HCT116 (cell line): ENCODE data around the gene SAP130. TPM values are rescaled to one million over a fixed set of nuclear protein-coding genes. Genes with fewer than 3 reads are reported as not detected.

Experiments
- ATAC-seq: fragments of 200-7000 bp; cut with Tn5 transposase; 2 replicates; pipeline ENCODE4 v1.9.1; 2020; ENCODE audit warnings: mild to moderate bottlenecking, moderate library complexity
- BruUV-seq: library from RNA; stranded (reverse); fragments of 400-500 nt; replicated peaks from 2 replicates; lab custom pipeline; 2021; lab: Mats Ljungman, UMichigan
- CTCF ChIA-PET: fragments of 300-600 bp; sonication (Branson Sonifier 250); formaldehyde crosslinking; loops from one replicate; lab custom pipeline; 2021; ENCODE audit warnings: antibody characterized with exemption; lab: Charles Lee
- POLR2A ChIA-PET: fragments of 300-600, 350-600 bp; sonication (Branson Sonifier 250); formaldehyde crosslinking; loops from one replicate; lab custom pipeline; 2021; ENCODE audit warnings: antibody characterized with exemption; lab: Charles Lee
- RAD21 ChIA-PET, 2 experiments: fragments of 300-600 bp; sonication (Branson Sonifier 250); formaldehyde crosslinking; loops; one replicate each; lab custom pipeline; 2023; ENCODE audit warnings: low total read pairs in 2 of 2; ENCODE audit not compliant: uncharacterized antibody in 2 of 2, unreplicated experiment in 2 of 2, low non-redundant PET in 1 of 2; lab: Charles Lee
- DNase-seq: peaks from one replicate; pipeline ENCODE4 v3.0.0-alpha.2; 2010; ENCODE audit warnings: low read depth, low spot score
- H2AFZ ChIP-seq: fragments of 200-600 bp; shearing (Covaris generic), sonication (generic); 2 replicates; pipeline ENCODE4 v1.6.1; 2017; ENCODE audit warnings: low read depth, mixed run types, mixed read lengths, antibody characterized with exemption, low read length; ENCODE audit not compliant: poor library complexity, severe bottlenecking
- H3K27ac ChIP-seq: 2 replicates; pipeline ENCODE4 v1.5.1; 2012; ENCODE audit warnings: low read depth, low read length
- H3K27me3 ChIP-seq: fragments of 200-600 bp; sonication (generic); 2 replicates; pipeline ENCODE4 v1.6.1; 2016; ENCODE audit warnings: mixed run types, low read length, mixed read lengths; ENCODE audit not compliant: insufficient read depth
- H3K36me3 ChIP-seq, 2 experiments: fragments of 200-500 bp in 1 of 2; fragments of 200-600 bp in 1 of 2; sonication (Bioruptor generic) in 1 of 2; sonication (generic) in 1 of 2; 2 replicates each; pipeline versions ENCODE4 v1.5.1 to v1.6.1; 2014 to 2016; ENCODE audit warnings: low read length in 2 of 2, inconsistent platforms in 1 of 2, mixed read lengths in 1 of 2, mixed run types in 1 of 2; ENCODE audit not compliant: insufficient read depth in 2 of 2, control insufficient read depth in 1 of 2
- H3K4me1 ChIP-seq, 2 experiments: fragments of 200-600 bp in 1 of 2; sonication (generic) in 1 of 2; 2 replicates each; pipeline versions ENCODE4 v1.5.1 to v1.6.1; 2012 to 2017; ENCODE audit warnings: low read length in 2 of 2, inconsistent platforms in 1 of 2, mild to moderate bottlenecking in 1 of 2, mixed read lengths in 1 of 2, mixed run types in 1 of 2, moderate library complexity in 1 of 2; ENCODE audit not compliant: insufficient read depth in 2 of 2, control insufficient read depth in 1 of 2
- H3K4me2 ChIP-seq: fragments of 200-600 bp; sonication (generic); 2 replicates; pipeline ENCODE4 v1.6.1; 2017; ENCODE audit warnings: mixed run types, low read length, mixed read lengths
- H3K4me3 ChIP-seq, 2 experiments: fragments of 200-600 bp in 1 of 2; sonication (generic) in 1 of 2; replicated peaks in 1 of 2; 2 replicates each; pipeline ENCODE4 v1.5.1; 2011 to 2016; ENCODE audit warnings: low read length in 2 of 2, control low read depth in 1 of 2, low read depth in 1 of 2, mild to moderate bottlenecking in 1 of 2, mixed read lengths in 1 of 2, mixed run types in 1 of 2
- H3K79me2 ChIP-seq: fragments of 200-600 bp; sonication (generic); 2 replicates; pipeline ENCODE4 v1.6.1; 2017; ENCODE audit warnings: mild to moderate bottlenecking, mixed run types, low read length, moderate library complexity, mixed read lengths; ENCODE audit not compliant: insufficient read depth
- H3K9ac ChIP-seq: fragments of 200-600 bp; sonication (generic); 2 replicates; pipeline ENCODE4 v1.6.1; 2016; ENCODE audit warnings: low read length, mixed read lengths
- H3K9me2 ChIP-seq: fragments of 200-600 bp; sonication (generic), shearing (Covaris generic); 2 replicates; pipeline ENCODE4 v1.6.1; 2017; ENCODE audit warnings: mixed run types, mild to moderate bottlenecking, moderate library complexity; ENCODE audit not compliant: insufficient read depth
- H3K9me3 ChIP-seq, 2 experiments: fragments of 200-500 bp in 1 of 2; fragments of 200-600 bp in 1 of 2; sonication (Bioruptor generic) in 1 of 2; sonication (generic) in 1 of 2; 2 replicates each; pipeline ENCODE4 v1.6.1; 2014 to 2017; ENCODE audit warnings: low read length in 2 of 2, mixed read lengths in 2 of 2, inconsistent platforms in 1 of 2, low read depth in 1 of 2, mild to moderate bottlenecking in 1 of 2, mixed run types in 1 of 2, moderate library complexity in 1 of 2; ENCODE audit not compliant: control insufficient read depth in 1 of 2, insufficient read depth in 1 of 2
- H4K20me1 ChIP-seq: fragments of 200-600 bp; sonication (generic), shearing (Covaris generic); 2 replicates; pipeline ENCODE4 v1.6.1; 2017; ENCODE audit warnings: mixed run types, mild to moderate bottlenecking, moderate library complexity; ENCODE audit not compliant: insufficient read depth
- CEBPB ChIP-seq: IDR thresholded peaks from 2 replicates; pipeline ENCODE4 v1.6.1; 2012; ENCODE audit warnings: low read depth
- CTCF ChIP-seq, 3 experiments: fragments of 200-600 bp in 1 of 3; sonication (generic) in 1 of 3; IDR thresholded peaks in 2 of 3; conservative IDR thresholded peaks in 1 of 3; 2 replicates each; pipeline ENCODE4 v1.5.1; 2012 to 2017; ENCODE audit warnings: low read depth in 2 of 3, low read length in 2 of 3, antibody characterized with exemption in 1 of 3, borderline replicate concordance in 1 of 3, control low read depth in 1 of 3, mild to moderate bottlenecking in 1 of 3, mixed read lengths in 1 of 3, mixed run types in 1 of 3, moderate library complexity in 1 of 3; ENCODE audit not compliant: insufficient read depth in 1 of 3
- EGR1 ChIP-seq: IDR thresholded peaks from 2 replicates; pipeline ENCODE4 v1.6.1; 2012; ENCODE audit warnings: low read depth
- ELF1 ChIP-seq: IDR thresholded peaks from 2 replicates; pipeline ENCODE4 v1.6.1; 2012; ENCODE audit warnings: low read depth, borderline replicate concordance
- YY1 ChIP-seq: IDR thresholded peaks from 2 replicates; pipeline ENCODE4 v1.6.1; 2011; ENCODE audit warnings: low read length, low read depth, moderate library complexity, mild to moderate bottlenecking; ENCODE audit not compliant: insufficient replicate concordance; ENCODE audit errors: extremely low read depth
- intact Hi-C: fragments of 100-400 bp; cut with micrococcal nuclease; formaldehyde crosslinking; loops from 2 replicates; pipeline ENCODE4 v1.10.0; 2022
- total RNA-seq: library from RNA; stranded (reverse); gene quantifications from one replicate; pipeline ENCODE4 v1.2.1, GENCODE V29; 2021; ENCODE audit not compliant: unreplicated experiment

The SAP130 gene
- total RNA-seq, 1 experiment from 2014 or later, result 29.5 TPM

- no peak overlapping the region for H3K9ac ChIP-seq
- ATAC-seq (no peak), DNase-seq (no peak)
- H3K9me3 ChIP-seq, result no peaks in the 10 kb centered on the region
- H3K79me2 ChIP-seq, result no peaks in the 10 kb centered on the region
- H3K27ac ChIP-seq, result no peak overlapping the region
- RAD21 ChIA-PET, result no interaction called here
- H3K4me2 ChIP-seq, result no peak overlapping the region
- CTCF ChIA-PET, result interaction anchor here (1.2 to 1.4 kb wide), 2 partner anchors 24 to 170 kb away, joined by 3 to 9 read pairs; no protein-coding TSS in a partner anchor
- H3K9me2 ChIP-seq, result no peaks in the 10 kb centered on the region
- no peak for TF ChIP-seq EGR1
- no peak for TF ChIP-seq YY1
- no peak for TF ChIP-seq CTCF (IDR thresholded peaks at IDR 0.05 in 2 of 3, conservative IDR thresholded peaks at IDR 0.05 in 1 of 3; ENCODE audit: borderline replicate concordance in 1 of 3, insufficient read depth in 1 of 3, low read depth in 2 of 3, low read length in 2 of 3)
- no peaks in the 10 kb centered on the region for H4K20me1 ChIP-seq
- no peaks in the 10 kb centered on the region for H3K27me3 ChIP-seq
- no peaks in the 10 kb centered on the region for H3K4me1 ChIP-seq
- POLR2A ChIA-PET, result no interaction called here
- no peaks in the 10 kb centered on the region for H3K36me3 ChIP-seq
- intact Hi-C loops, result loop anchor here (10.0 kb wide), 3 partner anchors 252 to 1862 kb away; partner anchors contain the start of gene HS6ST1
- H2AFZ ChIP-seq, result no peak overlapping the region
- H3K4me3 ChIP-seq, result no peak overlapping the region
- BruUV-seq, result no TSS peak
Measured at GRCh38 chr2:128062571-128062970, 34.7 kb upstream of the SAP130 start.

- H3K36me3 ChIP-seq, result no peaks in the 10 kb centered on the region
- H3K27me3 ChIP-seq, result no peaks in the 10 kb centered on the region
- ChIA-PET POLR2A (no interaction called here), RAD21 (no interaction called here)
- no TSS peak for BruUV-seq
- no peak overlapping the region for H3K4me3 ChIP-seq
- ATAC-seq, result no peak
- no peak overlapping the region for H3K9ac ChIP-seq
- no peak for TF ChIP-seq ELF1
- no peak for TF ChIP-seq CEBPB
- TF ChIP-seq, all 23 proteins: peak for 0
- CTCF ChIA-PET, result no interaction called here
- Histone ChIP-seq H4K20me1 (no peaks in the 10 kb centered on the region), H3K27ac (no peak overlapping the region), H3K4me2 (no peak overlapping the region), H3K79me2 (no peaks in the 10 kb centered on the region), H3K4me1 (no peaks in the 10 kb centered on the region), H3K9me3 (no peaks in the 10 kb centered on the region), H2AFZ (no peak overlapping the region), H3K9me2 (no peaks in the 10 kb centered on the region)
- no peak for DNase-seq
- intact Hi-C loops, result no loop called here
Measured at GRCh38 chr2:128058114-128058513, 30.3 kb upstream of the SAP130 start.
